GF-D8 (cell line): ENCODE measurements around the gene CHST1.

Source experiments
- DNase-seq: peaks from one replicate; lab custom pipeline; 2025; lab: John Stamatoyannopoulos, UW

Gene CHST1

DNA sequence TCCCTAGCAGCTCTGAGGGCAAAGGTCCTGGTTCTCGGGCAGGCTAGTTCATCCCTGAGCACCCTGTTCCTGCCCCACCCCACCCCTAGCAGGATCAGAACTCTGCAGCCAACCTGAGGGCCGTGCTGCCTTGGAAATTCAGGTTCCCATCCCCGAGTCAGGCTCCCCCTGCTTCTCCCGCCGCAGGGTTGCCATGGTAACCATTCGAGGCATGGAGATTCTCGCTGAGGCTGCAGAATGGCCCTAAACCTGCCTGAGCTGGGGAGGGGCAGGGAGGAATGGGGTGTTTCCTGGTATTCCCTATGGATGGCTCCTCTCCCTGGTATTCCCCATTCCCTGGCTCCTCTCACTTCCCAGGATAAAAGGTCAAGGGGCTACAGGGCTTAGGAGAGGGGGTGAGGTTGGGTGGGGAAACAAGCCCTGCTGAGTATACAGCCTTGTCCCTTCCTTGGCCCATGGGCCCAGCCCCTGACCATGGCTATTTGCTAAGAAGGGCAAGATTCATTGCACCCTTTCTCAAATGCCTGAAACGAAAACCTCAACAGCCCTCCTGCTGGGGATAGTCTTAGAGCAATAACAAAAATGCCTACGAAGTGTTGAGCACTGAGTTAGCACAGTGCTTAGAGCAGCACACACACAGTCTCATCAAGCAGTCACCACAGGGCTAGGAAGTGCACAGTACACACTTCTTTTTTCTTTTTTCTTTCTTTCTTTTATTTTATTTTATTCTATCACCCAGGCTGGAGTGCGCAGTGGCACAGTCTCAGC is 58.7 kb downstream of the CHST1 start:
- no peak for DNase-seq

GRCh38 chr11:45605051-45605450 is 60.4 kb downstream of the CHST1 start:
- no peak for DNase-seq

- DNase-seq = no peak
These were observed 61.3 kb downstream of the CHST1 start for GRCh38 chr11:45603946-45604682.

DNA sequence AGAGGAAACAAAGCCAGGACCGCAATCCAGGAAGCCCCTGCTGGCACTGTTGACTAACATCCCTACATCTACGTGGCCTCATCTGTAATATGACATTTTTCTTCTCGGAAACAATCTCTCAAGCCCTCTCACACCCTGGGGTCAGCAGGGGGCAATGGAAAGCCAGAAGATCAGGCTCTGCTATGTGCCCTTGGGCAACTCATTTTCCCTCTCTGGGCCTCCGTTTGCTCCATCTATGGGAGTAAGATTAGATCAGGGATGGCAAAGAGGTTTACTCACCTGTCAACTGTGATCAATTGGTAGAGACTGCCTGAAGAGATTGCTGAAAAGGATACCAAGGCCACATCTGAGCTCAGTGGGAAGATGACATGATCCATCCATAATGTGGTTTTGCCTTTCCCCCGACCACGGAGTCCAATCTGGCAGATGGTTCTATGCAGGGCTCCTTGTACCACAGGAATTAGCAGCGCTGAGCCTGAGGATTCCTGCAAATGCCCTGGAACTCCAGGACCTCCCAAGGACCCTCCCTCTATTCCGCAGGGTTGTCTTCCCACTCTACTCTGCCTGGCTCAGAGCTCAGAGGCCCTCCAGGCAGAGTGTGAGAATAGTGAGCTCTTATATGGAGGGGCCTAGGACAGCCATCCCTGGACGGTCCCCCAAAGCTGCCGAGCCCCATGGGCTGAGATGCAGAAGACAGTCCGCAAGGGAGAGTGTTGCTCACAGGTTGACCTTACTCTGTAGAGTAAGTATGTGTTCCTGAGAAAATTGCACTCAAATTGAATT is 66.1 kb downstream of the CHST1 start:
- DNase-seq = no peak
